NCI-H1092 treated with DMSO at 0.1 percent for 48 hours (cell line): ENCODE data around the gene KAZN.

Experiments used
- DNase-seq: peaks from one replicate; lab custom pipeline; 2025; lab: John Stamatoyannopoulos, UW

The KAZN gene

DNA sequence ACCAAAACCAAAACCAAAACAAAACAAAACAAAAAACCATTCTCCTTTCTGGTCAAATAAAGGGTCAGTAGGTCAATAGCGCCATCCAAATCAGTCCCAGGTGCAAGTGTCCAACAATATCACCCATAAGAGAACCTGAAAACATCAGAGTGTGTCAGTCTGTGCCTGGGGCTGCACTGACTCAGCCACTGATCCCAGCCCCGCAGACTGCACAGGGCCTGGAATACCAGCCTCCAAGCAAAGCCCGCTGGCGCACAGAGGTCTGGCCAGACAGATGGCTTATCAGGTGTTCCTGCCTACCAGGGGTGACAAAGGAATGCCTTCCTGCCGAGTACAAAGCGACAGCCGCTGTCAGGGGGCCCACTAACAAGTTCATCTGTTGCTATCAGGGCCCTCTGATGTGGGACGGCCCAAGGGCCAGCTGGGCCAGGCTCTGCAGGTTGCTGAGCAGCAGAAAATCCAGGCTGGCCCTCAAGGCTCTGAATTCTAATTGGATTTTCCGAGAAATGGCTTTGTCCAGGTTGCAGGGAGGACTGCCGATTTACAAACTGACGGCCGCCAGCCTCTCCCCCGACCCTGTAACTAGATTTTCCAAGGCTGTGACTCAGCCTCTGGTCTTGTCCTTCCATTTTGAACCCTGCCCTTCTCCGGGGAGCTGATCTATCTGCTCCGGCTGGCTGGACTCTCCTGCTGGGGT is 541.3 kb downstream of the KAZN start:
- no peak for DNase-seq

DNA sequence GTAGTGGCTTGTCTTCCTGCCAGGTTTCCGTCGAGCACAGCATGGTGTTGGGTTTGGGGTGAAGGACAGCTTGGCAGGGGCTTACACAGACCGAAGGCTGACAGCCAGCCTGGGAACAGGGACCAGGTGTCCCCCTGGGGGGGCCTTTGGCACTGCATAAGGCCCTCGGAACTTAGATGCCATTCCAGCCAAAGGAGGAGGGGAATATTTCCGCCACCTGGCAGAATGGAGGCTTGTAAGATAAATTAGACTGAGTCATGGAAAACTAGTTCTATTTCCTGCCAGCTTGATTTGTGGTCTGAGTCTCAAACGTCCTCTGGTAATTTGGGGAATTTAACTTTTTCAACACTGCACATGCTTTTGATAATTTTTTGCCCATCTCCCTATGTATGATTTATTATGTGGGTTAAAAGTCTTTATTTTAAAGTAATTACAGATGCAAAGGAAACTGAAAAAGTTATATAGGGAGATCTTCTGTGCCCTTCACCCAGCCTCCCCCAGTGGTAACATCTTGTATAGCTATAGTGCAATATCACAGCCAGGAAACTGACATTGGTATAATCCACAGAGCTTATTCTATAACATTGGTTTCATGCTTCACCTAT is 543.6 kb downstream of the KAZN start:
- DNase-seq, result peak; percentile 35

DNA sequence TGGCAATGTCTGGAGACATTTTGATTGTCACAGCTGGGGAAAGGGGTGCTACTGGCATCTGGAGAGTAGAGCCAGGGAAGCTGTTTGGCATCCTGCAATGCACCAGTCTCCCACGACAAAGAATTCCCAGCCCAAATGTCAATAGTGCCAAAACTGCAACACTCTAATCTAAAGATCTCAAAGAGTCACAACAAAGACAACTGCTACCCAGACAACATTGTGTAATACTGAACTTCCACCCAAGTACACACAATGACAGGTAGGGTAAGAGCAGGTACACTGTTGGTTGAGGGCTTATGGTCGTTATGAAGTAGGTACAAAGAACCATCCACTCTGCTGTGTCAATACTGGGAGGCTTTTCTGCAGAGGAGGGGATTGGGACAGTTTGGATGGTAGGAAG is 546.8 kb downstream of the KAZN start:
- no peak for DNase-seq

DNA sequence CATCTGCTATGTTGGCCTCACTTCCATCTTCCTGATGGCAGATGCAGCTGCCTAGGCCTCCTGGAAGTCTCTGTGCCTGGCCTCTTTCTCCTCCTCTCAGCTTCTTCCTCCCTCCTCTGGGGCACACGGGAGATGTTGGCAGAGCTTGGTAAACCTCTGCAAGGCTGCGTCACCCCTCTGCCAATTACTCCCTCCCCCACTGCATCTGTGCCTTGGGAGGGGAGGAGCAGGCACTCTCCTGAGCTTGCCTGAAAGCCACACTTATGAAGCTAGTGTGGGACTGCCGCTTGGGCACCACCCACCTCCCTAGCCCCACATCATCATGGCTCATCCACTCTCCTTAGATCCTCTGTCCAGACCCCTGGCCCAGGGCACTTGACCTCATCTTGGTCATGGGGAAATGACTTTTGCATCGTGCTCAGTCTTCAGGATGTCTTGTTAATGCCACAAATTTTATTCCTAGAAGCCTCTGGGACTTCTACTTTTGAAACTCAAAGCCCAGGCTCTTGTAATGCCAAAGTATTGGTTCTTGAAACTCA is 547.7 kb downstream of the KAZN start:
- DNase-seq, result no peak

GRCh38 chr1:15146971-15147376 is 548.5 kb downstream of the KAZN start:
- DNase-seq, result no peak

- no peak for DNase-seq
These were observed 549.5 kb downstream of the KAZN start for GRCh38 chr1:15148004-15148403.

DNA sequence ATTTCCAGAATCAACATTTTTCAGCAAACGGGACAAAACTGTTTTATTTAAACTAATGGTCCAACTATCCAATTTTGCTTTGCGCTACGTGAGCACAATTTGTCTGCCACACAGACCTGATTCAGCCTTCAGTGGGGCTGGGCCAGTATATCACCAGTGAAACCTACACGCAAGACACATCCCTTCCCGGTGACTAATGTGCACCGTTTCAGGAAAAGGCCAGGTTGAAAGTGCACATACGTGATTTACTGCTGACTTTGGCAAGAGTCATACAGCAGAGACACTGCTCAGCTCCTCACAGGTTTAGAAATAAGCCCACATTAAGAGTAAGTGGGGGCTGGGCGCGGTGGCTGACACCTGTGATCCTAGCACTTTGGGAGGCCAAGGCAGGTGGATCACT is 550.0 kb downstream of the KAZN start:
- no peak for DNase-seq

- no peak for DNase-seq
These were observed 550.5 kb downstream of the KAZN start for GRCh38 chr1:15148941-15149340.

GRCh38 chr1:15150376-15150775 is 551.9 kb downstream of the KAZN start:
- DNase-seq, result no peak

GRCh38 chr1:15151377-15151806 is 552.9 kb downstream of the KAZN start:
- no peak for DNase-seq

- DNase-seq, result no peak
These were observed 553.4 kb downstream of the KAZN start for GRCh38 chr1:15151871-15152270.

- peak; percentile 86 for DNase-seq
These were observed 554.1 kb downstream of the KAZN start for GRCh38 chr1:15152318-15153183.

DNA sequence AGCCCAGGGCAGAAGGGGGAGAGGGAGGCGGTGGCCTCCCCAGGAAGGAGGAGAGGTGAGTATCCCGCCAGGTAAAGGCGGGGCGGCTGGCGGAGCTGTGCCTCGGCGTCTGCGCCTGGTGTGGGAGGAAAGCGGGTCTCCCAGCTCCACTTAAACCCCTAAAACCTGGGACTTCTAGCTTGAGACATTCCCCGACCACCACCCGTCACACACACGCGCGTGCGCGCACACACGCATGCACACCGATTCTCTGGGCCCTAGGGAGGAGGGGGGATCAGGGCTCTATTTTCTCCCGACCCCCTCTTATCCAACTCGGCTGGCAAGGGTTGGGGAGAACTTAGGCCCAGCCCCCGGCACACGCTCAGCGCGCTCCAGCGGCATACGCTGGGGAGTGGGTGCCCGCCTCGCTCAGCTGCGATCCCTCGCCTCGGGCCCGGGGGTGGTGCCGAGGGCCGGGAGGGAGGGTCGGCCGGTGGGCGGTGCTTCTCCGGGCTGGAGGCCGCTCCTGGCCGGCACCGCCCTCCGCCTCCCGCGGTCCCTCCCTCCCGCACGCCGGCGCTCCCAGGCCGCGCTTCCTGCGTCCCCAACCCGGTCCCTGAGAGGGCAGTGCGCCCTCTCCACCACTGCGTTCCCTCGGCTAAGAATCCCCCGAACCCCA is 554.8 kb downstream of the KAZN start, which contains the start of gene TMEM51:
TMEM51 (plus strand) TSS at position 564 of the 658 bp plus-strand sequence. CDS start 61,341 bp downstream, outside the sequence.
- DNase-seq, result peak; percentile 77

DNA sequence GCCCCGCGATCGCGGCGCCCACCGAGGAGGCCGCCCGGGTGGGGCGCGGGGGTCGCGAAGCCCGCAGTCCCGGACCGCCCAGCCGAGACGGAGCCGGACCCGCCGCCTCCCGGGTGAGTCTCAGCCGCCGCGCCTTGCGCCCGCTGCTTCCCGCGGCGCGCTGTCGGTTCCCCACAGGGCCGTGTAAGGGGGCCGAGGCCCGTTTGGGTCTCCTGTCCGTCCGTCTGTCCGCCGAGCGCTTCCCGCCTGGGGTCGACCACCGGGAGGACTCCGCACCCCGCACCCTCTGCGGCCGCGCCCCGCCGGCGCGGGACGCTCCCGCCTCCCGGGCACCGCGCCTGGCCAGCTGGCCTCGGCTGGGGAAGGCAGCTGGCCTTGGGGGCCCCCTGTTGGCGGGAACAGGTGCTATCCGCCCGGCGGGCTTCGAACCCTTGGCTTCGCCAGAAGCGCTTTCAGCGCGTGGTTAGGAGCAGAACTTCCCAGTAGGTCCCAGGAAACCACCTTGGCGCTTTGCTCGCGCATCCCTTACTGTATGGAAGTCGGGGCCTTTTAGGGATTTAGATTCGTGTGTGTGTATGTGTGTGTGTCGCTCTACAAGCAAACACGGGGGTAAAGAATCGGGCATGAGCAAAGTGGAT is 555.5 kb downstream of the KAZN start:
- DNase-seq, result peak; percentile 71

DNA sequence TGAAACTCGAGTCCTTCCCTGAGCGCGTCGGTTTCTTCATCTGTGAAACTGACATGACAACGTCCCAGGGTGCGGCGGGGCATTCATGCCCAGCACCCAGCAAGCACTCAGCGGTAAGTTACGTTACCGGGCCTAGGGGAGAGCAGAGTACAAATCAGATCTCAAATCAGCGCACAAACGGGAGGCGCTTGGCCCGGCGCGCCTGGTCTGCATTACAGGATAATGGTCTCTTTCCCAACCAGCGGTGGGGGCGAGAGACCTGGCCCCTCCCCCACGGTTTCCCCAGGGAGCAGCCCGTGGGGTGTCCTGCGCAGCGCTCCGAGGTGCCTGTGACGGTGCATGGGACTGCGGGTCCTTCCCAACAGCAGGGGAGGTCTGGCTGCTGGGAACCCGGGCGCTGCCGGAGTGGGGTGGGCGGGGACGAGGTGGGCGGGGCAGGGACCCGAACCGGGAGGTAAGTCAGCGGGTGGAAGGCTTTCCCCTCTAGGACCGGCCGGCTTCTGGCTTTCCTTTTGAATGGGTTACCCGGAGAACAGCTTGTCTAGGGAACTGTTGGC is 556.1 kb downstream of the KAZN start:
- DNase-seq, result no peak

- no peak for DNase-seq
These were observed 556.7 kb downstream of the KAZN start for GRCh38 chr1:15155191-15155590.

DNA sequence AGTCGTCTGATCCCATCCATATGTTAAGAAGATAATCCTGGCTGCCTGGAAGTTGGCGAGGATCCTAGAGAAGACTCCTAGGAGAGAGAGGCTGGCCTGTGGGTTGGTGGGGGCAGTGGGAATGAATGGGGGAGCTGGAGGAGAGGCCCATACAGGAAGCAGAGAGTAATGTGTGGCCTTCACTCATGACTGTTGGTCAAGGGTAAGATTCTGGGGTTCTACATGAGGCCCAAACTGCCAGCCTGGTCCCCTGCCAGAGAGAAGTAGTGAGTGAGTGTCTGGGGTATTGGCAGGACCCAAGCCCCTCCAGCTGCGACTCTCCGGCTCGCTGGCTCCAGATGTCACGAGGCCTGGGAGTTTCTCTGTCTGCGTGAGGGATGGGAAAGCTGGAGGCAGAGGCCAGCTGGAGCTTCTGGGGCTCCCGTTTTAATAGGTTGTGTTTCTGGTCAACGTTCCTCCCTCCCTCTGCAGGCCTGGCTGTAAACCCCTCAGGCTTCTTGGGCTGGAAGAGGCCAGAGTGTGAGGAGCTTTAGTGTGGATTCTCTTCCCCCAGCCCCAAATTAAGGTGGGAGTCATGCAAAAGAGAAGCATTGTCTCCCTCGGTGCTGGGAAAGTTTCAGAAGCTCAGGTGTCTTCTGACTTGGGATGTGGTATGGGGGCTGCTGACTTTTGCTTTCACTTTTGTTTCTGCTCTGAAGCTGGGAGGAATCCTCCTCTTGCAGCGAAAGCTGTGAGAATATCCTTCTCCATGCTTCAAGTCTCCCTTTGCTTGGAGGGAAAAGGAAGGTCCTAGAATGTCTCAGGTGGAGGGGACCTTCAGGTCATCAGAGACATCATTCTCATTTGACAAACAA is 557.6 kb downstream of the KAZN start:
- no peak for DNase-seq

DNA sequence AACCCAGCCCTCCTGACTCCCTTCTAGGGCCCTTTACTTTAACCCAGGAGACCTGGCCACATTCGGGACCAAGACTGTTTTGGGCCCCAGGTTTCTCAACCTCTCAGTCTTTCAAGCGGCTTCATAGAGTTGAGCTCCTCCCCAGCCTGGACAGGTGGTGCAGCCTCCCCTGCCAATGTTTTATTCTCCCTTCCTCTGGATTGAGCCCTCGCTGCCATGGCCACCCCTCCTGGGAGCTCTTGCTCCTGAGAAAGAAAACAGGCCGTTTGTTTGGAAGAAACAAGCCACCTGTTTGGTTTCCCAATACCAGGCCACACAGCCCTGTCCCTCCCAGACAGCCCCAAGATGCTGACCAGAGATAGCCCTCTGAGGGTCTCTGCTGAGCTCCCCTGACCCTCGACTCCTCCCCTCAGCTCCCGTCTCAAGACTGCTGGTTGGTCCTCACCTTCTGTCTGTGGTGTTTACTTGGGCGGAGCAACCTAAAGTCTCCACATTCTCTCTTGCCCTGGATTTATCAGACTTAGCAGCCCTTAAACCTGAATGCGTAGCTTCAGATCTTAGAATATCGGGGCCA is 558.4 kb downstream of the KAZN start:
- DNase-seq, result no peak

DNA sequence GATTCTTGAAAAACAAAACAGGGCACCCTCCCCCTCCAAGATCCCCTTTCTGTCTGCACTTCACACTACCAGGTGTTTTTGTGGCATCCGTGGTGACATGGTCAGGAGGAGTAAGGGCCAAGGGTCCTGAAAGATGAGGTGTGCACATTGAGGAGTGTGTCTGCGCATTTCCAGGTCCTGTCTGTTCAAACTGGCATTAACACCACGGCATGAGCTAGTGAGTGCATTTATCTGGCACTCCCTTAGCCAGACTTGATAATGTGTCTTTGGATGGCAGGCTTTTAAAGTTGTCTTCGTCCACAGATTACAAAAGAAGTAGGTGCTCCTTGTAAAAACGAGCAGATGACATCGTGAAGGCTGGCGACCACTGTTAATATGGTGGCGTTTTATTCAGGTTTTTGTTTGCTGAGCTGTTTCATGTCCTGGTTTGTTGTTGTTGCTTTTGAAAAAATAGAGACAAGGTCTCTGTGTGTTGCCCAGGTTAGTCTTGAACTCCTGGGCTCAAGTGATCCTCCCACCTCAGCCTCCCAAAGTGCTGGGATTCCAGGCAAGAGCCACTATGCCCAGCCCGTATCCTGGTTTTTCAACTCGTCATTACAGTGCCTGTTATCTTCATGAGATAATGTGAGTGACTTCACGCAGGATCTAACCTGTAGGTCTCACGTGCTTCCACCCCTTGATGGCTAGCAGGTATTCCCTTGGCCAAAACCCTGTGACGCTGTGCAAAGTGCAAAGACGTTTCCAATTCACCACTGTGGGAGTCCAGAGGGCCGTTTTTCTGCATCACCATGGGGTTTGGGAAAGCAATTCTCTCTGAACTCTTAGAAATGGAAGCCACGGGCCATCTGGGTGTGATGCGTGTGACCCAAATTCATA is 559.3 kb downstream of the KAZN start:
- DNase-seq, result no peak
